CD4-positive, alpha-beta T cell treated with Interleukin-4 for 4 hours (primary cell): ENCODE data around the gene DPP3.
"Not testable (repeated sequence)": the region's sequence is repeated elsewhere in the genome, so short reads cannot be mapped to it uniquely, and the experiment has no call there.

Experiments
- DNase-seq: peaks from one replicate; pipeline ENCODE4 v3.0.0-alpha.2; 2020

Gene DPP3

DNA sequence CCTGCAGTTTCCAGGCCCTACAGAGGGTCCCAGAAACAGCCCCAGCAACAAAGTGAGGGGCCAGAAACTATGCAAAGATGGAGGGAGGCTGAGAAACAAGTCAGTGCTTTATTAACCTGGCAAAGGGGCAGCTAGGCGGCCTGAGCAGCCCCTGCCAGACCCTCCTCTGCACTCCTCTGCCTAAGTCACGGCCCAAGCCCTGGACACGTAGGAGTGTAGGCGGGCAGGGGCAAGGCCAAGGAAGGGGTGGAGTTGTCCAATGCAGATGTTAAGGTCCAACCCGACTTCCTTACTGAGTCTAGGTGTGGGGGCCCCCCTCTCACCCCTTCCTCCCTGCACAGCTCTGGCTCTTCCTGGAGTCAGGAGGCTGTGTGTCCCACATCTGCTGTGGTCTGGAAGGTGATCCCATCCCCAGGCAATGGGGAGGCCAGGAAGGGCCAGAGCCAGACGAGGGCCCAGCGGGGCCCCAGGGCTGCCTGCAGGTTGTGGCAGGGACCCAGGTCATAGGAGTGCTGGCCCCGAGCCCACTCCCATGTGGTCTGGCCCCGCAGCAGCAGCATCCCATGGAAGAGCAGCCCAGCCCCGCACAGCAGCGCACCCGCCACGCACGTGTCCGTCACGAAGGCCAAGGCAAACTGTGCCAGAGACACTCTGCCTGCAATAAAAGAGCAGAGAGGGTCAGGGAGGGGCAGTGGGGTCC is 59.1 kb downstream of the DPP3 start:
- DNase-seq = no peak

DNA sequence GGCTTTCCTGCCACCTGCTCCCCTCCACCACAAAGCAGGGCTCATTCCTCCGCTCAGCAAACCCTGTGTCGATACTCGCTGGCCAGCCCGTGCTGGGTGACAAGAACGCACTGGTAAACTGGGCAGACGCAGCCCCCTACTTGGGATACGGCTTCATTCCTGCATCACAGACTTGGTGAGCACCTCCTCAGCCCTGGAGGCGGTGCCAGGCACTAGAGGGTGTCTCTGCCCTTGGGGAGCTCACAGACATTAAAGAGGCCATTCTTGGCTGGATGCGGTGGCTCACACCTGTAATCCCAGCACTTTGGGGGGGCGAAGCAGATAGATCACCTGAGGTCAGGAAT is 59.6 kb downstream of the DPP3 start:
- no peak for DNase-seq

DNA sequence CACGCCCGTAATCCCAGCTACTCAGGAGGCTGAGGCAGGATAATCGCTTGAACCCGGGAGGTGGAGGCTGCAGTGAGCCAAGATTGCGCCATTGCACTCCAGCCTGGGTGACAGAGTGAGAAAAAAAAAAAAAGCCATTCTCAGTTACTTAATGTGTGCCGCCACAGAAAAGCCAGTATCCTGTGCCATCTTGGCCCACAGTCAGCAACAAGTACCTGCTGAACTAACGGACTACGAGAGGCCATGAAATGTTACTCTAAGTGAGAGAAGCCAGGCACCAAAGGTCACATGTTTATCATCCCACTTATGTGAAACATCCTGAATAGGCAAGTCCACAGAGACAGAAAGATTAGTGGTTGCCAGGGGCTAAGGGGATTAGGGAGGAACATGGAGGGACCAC is 60.4 kb downstream of the DPP3 start:
- DNase-seq = not testable (repeated sequence)

DNA sequence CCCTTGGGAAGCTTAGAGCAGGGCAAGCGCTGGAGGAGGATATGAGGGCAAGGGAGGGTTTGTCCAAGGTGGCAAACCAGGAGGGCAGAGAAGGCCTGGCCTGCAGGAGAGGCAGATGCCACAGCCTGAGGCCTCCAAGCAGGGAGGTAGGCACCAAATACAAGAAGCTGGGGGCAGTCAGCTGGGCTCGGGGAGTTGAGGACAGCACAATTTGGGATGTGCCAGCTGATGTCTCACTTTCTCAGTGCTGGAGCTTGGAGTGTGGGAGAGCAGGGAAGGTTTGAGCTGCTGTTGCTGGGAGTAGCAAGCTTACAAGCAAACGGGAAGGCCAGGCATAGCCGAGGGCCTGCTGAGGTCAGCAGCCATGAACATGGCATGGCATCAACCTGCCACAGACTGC is 61.7 kb downstream of the DPP3 start:
- DNase-seq = no peak

DNA sequence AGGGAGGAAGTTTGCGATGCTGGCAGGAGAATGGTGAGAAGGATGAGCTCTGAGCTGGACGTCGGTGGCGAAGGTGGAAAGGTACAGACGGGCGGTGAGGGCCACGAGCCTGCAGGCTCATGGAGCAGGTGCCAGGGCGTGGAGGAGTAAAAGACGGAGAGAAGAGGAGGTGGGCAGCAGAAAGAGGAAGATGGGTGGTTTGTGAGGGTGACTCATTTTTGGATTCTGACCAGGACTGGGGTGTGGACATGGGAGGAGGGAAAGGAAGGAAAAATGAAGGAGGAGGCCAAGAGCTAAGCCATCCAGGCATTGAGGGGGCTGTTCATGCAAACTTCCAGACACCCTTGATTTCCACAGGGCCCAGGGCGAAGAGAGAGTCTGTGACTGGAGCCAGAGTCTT is 62.1 kb downstream of the DPP3 start:
- no peak for DNase-seq

DNA sequence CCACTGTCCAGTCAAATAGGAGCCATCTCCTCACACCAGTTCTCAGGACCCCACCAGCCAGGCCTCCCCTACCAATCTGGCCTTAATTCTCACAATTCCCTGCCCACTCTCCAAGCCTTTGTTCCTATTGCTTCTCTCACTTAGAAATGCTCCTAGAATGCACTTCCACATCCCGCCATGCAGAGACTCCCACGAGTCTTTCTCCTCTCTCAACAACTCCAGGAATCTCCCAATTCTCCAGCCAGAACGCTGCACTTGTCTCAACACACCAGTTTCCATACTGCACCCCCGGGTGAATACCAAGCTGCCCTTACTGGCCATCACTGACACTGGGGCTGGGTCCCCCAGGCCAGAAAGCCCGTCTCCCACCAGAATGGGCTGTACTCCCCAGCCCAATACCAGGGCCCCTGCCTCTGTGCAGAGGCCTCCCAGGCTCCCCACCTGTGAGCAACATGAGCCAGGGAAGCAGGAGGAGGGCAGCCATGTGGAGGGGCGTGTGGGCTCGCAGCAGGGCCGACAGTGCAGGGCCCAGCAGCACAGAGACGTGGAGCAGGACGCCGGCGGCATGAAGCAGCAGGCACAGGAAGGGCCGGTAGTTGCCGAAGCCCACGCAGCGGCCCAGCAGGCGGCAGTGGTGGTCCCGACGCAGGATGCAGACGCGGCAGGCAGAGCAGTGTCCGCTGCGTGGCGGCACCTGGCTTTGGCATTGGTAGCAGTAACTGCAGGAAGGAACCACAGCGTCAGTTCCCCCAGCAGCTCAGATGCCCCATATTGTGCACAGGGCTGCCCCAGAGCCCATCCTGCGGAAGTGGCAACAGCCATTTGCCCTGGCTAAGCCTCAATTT is 63.3 kb downstream of the DPP3 start:
- DNase-seq = peak; percentile 62

DNA sequence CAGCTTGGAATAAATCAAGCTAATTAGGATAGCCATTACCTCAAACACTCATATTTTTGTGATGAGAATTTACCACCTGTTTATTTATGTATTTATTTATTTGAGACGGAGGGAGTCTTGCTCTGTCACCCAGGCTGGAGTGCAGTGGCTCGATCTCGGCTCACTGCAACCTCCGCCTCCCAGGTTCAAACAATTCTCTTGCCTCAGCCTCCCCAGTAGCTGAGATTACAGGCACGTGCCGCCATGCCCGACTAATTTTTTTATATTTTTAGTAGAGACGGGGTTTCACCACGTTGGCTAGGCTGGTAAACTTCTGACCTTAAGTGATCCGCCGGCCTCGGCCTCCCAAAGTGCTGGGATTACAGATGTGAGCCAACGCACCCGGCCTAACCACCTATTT is 64.7 kb downstream of the DPP3 start:
- not testable (repeated sequence) for DNase-seq

DNA sequence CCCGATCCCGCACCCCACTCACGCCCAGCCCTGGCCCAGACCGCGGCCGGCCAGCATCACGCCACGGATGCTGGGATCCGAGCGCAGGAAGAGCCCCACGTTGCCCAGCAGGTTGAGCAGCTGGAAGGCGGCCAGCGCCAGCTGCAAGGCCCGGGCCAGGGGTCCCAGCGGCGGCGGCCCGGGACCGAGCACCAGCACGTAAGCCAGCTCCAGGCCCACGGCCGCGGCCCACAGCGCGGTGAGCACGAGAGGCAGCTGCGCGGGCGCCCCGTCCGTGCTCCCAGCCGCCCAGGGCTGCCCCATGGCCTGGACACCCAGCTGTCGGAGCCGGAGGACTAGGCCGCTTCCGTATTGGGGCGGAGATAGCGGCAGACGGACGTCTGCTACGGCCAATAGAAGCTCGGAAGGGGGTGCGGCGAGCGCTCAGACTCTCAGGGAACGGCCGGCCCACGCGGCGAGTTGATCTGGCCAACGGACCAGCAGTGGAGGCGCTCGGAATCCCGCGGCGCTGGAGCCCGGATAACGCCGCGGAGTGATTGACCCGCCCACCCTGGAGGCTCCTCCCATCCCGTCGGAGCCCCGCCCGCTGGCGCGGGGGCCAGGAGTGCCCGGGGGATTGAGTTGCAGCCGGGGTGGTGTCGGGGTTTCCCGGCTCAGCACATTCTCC is 65.6 kb downstream of the DPP3 start, which contains the start of gene ZDHHC24:
Gene ZDHHC24 (minus strand): TSS at position 348 of the 667 bp plus-strand sequence. CDS start 45 bp downstream, at position 303.
- peak; percentile 89 for DNase-seq

DNA sequence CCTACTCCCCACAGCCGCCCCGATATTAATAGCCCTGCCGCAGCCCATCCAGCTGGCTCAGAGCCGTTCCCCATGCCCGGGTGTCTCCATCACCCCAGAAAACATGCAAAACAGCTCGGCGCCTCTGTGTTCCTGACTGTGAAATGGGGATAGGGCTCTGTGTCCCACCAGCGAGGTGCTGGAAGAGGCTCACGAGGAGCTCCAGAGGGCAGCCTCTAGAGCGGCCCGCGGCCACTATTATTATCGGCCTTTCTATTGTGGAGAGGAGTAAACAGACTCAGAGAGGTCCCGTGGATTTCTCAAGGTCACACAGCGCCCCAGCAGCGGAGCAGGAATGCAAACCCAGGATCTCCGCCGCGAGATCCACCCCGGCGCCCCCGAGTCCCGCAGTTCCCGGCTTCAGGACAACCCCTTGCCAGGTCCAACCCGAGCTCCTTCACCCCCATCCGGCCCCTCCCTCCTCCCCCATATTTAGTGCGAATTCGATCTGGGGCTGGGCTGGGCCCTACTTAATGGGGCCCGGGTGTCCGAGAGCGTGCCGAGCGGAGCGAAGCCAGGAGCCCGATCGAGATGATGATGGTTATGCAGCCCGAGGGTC is 66.2 kb downstream of the DPP3 start, which contains the start of gene ACTN3:
Gene ACTN3 (plus strand): TSS at position 536 of the 598 bp plus-strand sequence. CDS start 35 bp downstream, at position 571.
- DNase-seq = peak; percentile 3

DNA sequence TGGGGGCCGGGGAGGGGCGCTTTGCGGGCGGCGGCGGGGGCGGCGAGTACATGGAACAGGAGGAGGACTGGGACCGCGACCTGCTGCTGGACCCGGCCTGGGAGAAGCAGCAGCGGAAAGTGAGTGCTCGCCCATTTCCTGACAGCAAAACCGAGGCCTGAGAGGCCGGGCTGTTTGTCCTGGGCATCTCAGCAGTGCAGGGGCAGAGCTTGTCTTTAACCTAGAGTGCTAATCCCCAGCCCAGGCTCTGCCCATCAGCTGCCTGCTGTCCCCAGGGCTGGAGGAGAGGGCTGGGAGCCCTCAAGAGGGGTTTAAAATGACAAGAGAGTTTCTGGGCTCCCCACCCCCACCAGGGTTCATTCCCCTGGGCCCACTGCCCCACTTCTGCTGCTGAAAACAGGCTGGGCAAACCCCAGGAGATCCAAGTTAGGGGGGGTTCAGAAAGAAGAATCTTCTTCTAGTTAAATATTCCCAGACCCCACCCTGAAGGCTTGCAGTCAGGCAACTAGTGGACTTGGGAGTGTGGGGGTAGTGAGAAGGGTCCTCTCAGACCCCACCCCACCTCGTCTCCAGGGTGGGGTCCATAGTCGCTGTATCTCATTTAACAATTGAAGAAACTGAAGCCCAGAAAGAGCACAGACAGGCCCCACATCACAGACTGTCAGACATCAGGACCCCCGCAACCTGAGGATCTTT is 66.9 kb downstream of the DPP3 start:
- DNase-seq = no peak

DNA sequence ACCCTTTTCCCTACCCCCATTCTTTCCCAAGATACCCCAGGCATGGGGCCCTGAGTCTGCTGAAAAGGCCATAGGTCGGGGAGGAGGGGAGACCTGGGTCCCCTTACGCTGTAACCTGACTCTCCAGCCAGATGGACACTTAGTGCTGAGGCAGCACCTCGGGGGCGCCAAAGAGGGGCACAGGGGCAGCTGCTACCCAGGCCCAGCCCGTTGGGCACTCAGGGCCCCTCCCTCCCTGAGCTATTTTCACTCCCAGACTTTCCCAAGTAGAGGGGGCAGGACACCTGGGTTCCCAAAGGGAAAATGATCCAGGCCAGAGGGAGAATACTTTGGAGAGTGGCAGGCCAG is 67.4 kb downstream of the DPP3 start:
- DNase-seq = no peak

DNA sequence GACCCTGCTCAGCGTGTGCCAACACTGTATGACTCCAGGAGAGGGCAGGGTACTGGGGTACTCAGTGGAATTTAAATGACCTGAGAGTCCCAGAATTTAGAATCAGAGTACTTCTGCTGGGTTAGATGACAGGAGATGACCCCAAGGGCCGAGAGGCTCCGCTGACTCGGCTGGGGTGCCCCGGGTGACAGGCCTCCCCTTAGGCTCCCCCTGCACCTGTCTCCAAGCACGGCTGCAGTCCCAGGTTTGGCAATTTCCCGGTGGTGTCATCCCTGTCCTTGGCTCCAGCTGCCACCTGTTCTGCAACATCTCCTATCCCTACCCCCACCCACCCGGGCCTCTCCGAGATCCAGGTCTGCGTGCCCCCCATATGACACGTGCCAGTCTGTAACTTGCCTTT is 67.8 kb downstream of the DPP3 start:
- DNase-seq = no peak

DNA sequence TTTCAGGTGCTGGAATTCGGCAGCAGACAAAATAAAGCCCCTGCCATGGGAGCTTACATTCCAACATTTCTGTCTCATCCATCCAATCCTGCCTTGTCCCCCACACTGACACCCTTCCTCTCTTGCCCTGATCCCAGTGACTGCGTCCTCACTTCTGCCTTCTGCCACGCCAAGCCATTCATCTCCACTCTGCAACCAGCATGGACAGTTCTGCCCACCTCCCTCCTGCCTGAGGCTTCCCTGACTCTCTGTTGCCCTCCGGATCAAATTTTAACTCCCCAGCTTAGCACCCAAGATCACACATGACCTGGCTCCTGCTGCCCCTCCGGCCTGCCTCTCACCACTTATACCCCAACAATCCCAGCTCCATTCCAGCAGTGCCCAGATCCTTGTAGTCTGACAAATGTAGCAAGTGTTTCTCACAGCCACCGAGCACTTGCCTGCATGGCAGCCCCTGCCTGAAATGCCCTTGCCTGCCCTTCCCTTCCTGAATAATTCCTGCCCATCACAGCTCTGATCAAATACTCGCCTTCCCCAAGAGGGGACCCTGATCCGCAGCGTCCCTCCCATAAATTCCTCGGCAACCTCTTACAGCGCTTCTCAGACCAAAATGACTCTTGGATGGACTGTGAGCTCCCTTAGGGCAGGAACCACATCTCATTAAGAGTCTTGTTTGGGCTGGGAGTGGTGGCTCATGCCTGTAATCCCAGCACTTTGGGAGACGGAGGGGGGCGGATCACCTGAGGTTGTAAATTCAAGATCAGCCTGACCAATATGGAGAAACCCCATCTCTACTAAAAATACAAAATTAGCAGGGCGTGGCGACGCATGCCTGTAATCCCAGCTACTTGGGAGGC is 68.8 kb downstream of the DPP3 start:
- DNase-seq = no peak

DNA sequence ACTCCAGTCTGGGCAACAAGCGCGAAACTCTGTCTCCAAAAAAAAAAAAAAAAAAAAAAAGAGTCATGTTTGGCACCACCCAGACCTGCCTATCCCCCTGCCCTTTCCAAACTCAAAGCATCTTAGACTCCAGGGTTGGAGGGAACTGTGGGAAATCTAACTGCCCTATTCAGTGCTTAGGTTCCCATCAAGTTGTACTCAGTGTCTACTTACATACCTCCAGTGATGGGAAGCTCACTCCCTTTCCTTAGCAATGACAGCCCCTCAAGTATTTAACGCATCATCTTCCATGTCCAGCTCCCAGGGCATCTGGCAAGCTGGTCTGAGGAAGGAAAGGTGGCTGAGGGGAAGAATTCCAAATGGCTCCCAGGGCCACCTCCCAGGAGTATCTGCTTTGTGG is 69.5 kb downstream of the DPP3 start:
- no peak for DNase-seq

DNA sequence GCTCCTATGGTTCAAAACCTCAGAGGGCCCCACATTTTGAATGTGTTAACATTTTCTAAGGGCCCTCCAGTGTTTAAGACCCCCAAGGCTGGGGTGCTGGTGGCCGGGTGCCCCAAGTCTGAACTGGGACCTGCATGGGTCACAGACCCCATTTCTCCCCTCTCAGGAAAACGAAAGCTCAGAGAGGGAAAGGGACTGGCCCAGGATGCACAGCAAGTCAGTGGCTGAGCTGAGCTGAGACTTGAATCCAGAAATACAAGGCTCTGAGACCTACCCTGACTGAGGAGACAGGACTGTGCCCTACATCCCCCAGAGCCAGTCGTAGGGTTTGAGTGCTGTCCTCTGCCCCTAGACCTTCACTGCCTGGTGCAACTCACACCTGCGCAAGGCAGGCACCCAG is 70.7 kb downstream of the DPP3 start:
- no peak for DNase-seq

DNA sequence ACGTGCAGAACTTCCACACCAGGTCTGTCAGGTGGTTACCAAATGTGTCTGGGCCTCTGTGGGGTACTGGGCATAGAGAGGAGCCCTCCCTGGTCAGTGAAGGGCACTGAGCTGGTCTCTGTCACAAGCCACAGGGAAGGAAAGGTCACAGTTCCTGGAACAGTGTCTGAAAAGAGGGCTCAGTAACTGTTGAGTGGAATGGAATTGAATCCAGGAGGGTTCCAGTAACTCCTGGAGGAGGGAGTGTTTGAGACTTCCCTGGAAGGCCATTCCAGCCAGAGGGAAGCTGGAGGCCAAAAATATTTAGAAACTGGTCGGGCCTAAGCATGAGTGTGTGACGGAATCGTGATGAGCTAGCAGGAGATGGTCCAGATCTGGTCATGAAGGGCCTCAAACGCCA is 74.4 kb downstream of the DPP3 start:
- DNase-seq = no peak

DNA sequence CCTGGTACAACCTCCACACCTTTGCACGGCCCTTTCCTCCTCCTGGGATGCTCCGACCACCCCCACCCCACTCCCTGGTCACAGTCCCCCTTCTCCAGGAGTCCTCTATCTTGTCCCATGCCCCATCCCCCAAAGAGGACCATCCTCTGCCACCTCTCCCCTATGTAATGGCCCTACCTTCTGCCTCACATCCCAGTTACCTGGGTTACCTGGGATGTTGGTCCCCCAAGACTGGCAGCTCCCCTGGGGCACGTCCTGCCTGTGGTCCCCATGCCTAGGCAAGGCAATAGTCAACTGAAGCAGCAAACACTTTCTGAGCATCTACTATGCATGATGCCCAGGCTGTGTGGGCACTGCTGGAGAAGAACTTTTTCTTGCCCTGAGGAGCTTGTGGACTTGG is 75.2 kb downstream of the DPP3 start:
- no peak for DNase-seq

DNA sequence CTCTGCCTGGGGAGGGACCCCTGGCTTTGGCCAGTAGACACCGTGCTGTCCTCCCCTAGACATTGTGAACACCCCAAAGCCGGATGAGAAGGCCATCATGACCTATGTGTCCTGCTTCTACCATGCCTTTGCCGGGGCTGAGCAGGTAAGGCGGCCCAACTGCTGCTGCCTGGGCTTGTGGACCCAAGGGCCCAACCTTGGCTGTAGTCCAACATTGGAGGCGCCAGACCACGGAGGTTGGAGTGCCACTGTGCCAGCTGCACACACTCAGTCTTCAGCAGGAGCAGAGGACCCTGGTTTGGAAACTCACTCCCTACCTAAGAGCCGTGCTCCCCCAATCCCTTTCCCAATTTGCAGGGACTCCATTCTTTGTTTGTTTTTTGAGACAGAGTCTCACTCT is 75.9 kb downstream of the DPP3 start:
- no peak for DNase-seq

DNA sequence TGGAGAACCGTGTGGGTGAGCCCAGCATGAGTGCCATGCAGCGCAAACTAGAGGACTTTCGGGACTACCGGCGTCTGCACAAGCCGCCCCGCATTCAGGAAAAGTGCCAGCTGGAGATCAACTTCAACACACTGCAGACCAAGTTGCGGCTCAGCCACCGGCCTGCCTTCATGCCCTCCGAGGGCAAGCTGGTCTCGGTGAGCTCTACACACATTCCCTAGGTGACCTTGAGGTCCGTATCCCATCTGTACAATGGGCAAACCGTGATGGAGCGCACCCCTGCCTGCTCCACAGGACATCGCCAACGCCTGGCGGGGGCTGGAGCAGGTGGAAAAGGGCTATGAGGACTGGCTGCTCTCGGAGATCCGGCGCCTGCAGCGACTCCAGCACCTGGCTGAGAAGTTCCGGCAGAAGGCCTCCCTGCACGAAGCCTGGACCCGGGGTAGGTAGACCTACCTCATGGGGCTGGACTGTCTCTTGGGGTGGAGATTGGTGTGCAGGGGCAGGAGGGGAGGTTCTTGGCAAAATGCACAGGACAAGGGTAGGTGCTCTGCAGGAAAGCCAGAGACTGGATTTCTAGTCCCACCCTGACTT is 77.6 kb downstream of the DPP3 start:
- no peak for DNase-seq
